Activated CD8-positive, alpha-beta T cell treated with anti-CD3 and anti-CD28 coated beads for 36 hours (primary cell): Measurements from ENCODE around the gene SHROOM2. TPM values are rescaled to one million over a fixed set of nuclear protein-coding genes. Genes with fewer than 3 reads are reported as not detected.
"Not testable (repeated sequence)": the region's sequence is repeated elsewhere in the genome, so short reads cannot be mapped to it uniquely, and the experiment has no call there.

ENCODE experiments used
- ATAC-seq: fragments of 200-7000 bp; cut with Tn5 transposase; one replicate; pipeline ENCODE4 v1.10.0; 2021; ENCODE audit warnings: mild to moderate bottlenecking, moderate library complexity
- CTCF ChIA-PET: fragments of 350-600 bp; sonication (Branson Sonifier 250); formaldehyde crosslinking; loops from one replicate; lab custom pipeline; 2021; ENCODE audit warnings: antibody characterized with exemption; lab: Charles Lee
- POLR2A ChIA-PET: fragments of 350-600 bp; sonication (Branson Sonifier 250); formaldehyde crosslinking; loops from one replicate; lab custom pipeline; 2021; ENCODE audit warnings: antibody characterized with exemption; lab: Charles Lee
- DNase-seq: peaks from one replicate; pipeline ENCODE4 v3.0.0-alpha.2; 2020
- H3K27ac Mint-ChIP-seq: one replicate; pipeline ENCODE4 v1.8.0; 2021; ENCODE audit warnings: mild to moderate bottlenecking, mixed read lengths
- H3K27me3 Mint-ChIP-seq: one replicate; pipeline ENCODE4 v1.8.0; 2021; ENCODE audit warnings: mixed read lengths
- H3K36me3 Mint-ChIP-seq: one replicate; pipeline ENCODE4 v1.8.0; 2021; ENCODE audit warnings: low read depth, mixed read lengths
- H3K4me1 Mint-ChIP-seq: one replicate; pipeline ENCODE4 v1.8.0; 2021; ENCODE audit warnings: low read depth, mixed read lengths
- H3K4me3 Mint-ChIP-seq: one replicate; pipeline ENCODE4 v1.8.0; 2021; ENCODE audit warnings: mild to moderate bottlenecking, moderate library complexity, mixed read lengths
- H3K9me3 Mint-ChIP-seq: one replicate; pipeline ENCODE4 v1.8.0; 2021; ENCODE audit warnings: mixed read lengths
- CTCF ChIP-seq: fragments of 200-600 bp; IDR thresholded peaks from one replicate; pipeline ENCODE4 v1.8.0; 2022; ENCODE audit warnings: antibody characterized with exemption, mild to moderate bottlenecking
- intact Hi-C: fragments of 100-400 bp; cut with micrococcal nuclease; formaldehyde crosslinking; loops from one replicate; pipeline ENCODE4 v1.10.0; 2022
- total RNA-seq, 2 experiments: library from RNA; stranded (reverse); gene quantifications; one replicate each; pipeline ENCODE4 v1.2.3, GENCODE V29; 2021

The SHROOM2 gene
- total RNA-seq, 2 experiments from 2014 or later, result not detected

DNA sequence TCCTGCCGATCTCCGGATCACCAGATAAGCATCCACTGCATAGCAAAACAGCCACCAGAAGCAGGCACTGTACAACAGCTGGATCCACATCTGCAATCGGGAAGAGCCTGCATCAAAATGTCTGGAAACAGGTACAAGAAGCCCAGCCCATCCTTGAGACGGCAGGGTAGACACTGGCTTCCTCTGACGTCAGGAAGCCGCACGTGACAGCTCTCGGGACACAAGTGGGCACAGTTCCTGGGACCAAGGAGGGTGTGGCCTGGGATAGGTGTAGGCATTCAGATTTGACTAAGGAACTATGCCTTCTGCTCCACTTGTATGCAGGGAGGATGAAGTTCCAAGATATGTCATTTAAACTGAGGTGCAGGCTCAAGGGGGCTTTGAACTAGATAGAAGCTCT is 26.9 kb upstream of the SHROOM2 start:
- intact Hi-C loops, result no loop called here
- no peak for DNase-seq
- Mint-ChIP-seq H3K4me3 (no peak overlapping the region), H3K27me3 (peaks cover 7% of the 10 kb centered on the region), H3K27ac (no peak overlapping the region), H3K36me3 (no peaks in the 10 kb centered on the region), H3K9me3 (peaks cover 1% of the 10 kb centered on the region), H3K4me1 (no peaks in the 10 kb centered on the region)
- no peak for TF ChIP-seq CTCF
- ChIA-PET POLR2A (no interaction called here), CTCF (no interaction called here)
- ATAC-seq, result no peak

GRCh38 chrX:9765072-9765736 is 21.0 kb upstream of the SHROOM2 start:
- no peak for TF ChIP-seq CTCF
- H3K9me3 Mint-ChIP-seq, result no peaks in the 10 kb centered on the region
- intact Hi-C loops, result no loop called here
- no peak for DNase-seq
- no peak overlapping the region for H3K27ac Mint-ChIP-seq
- ChIA-PET CTCF (no interaction called here), POLR2A (no interaction called here)
- no peak overlapping the region for H3K4me3 Mint-ChIP-seq
- peaks cover 15% of the 10 kb centered on the region for H3K27me3 Mint-ChIP-seq
- H3K36me3 Mint-ChIP-seq, result no peaks in the 10 kb centered on the region
- no peak for ATAC-seq
- no peaks in the 10 kb centered on the region for H3K4me1 Mint-ChIP-seq

DNA sequence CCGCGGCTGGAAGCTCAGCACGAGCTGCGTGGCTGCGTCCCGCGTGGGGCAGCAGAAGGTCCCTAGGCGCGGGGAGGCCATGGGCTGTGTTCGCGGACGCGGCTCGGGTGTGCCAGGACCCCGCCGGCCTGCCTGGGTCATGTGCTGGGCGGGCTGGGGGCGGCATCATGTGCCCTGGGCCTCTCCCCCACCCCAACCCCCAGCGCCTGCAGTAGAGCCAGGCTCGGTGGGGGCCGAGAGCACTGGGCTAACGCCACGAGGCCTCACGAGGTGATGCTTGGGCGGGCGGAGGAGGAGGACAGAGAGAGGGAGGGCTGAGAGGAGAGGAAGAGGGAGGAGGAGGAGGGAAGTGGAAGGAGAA is 20.5 kb upstream of the SHROOM2 start, which contains the start of gene GPR143:
TSS of gene GPR143 (minus strand) at position 111 of the 361 bp plus-strand sequence. CDS start at position 81, 30 bp downstream.
- POLR2A ChIA-PET, result no interaction called here
- intact Hi-C loops, result no loop called here
- Mint-ChIP-seq H3K4me1 (no peaks in the 10 kb centered on the region), H3K27ac (no peak within 1 kb of the TSS), H3K36me3 (no peaks in the 10 kb centered on the region), H3K9me3 (no peaks in the 10 kb centered on the region), H3K27me3 (peaks cover 13% of the 10 kb centered on the region), H3K4me3 (no peak within 1 kb of the TSS)
- CTCF ChIA-PET, result no interaction called here
- DNase-seq, result no peak
- no peak for ATAC-seq
- no peak for TF ChIP-seq CTCF

GRCh38 chrX:9767375-9767774 is 18.9 kb upstream of the SHROOM2 start:
- Mint-ChIP-seq H3K9me3 (no peaks in the 10 kb centered on the region), H3K4me1 (no peaks in the 10 kb centered on the region), H3K4me3 (no peak overlapping the region), H3K27me3 (peaks cover 13% of the 10 kb centered on the region), H3K36me3 (no peaks in the 10 kb centered on the region), H3K27ac (no peak overlapping the region)
- no peak for ATAC-seq
- intact Hi-C loops, result no loop called here
- no peak for TF ChIP-seq CTCF
- ChIA-PET POLR2A (no interaction called here), CTCF (no interaction called here)
- no peak for DNase-seq

DNA sequence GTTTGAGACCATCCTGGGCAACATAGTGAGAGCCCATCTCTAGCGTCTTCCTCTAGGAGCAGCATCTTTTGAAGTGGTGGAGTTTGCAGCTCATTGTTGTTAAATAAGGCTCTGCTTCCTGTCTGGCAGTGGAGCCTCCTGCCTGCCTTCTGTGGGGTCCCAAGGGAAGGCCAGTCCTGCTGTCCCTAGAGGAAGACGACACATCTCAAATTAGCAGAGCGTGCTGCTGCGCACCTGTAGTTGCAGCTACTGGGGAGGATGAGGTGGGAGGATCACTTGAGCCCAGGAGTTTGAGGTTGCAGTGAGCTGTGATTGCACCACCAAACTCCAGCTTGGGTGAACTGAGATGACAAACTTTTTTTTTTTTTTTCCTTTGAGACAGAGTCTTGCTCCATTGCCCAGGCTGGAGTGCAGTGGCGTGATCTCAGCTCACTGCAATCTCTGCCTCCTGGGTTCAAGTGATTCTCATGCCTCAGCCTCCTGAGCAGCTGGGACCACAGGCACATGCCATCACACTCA is 17.8 kb upstream of the SHROOM2 start:
- ATAC-seq, H3K36me3 Mint-ChIP-seq, H3K4me3 Mint-ChIP-seq, H3K27ac Mint-ChIP-seq, H3K9me3 Mint-ChIP-seq, POLR2A ChIA-PET, DNase-seq, CTCF ChIA-PET, intact Hi-C loops, H3K4me1 Mint-ChIP-seq: not testable (repeated sequence)
- H3K27me3 Mint-ChIP-seq, result peaks cover 11% of the 10 kb centered on the region
